NCI-H1105 treated with DMSO at 0.1 percent for 48 hours (cell line): ENCODE results near the gene GAMT.
A peak's percentile ranks its signal among the peaks of the same experiment; 100 is the strongest.
"Not testable (repeated sequence)": the region's sequence is repeated elsewhere in the genome, so short reads cannot be mapped to it uniquely, and the experiment has no call there.

ENCODE experiments used
- DNase-seq: peaks from one replicate; lab custom pipeline; 2025; lab: John Stamatoyannopoulos, UW

Gene GAMT

GRCh38 chr19:1401138-1401888 is at the start of gene GAMT:
TSS of gene GAMT (minus strand) at chr19:1401542. CDS start at chr19:1401476, 66 bp downstream.
- peak; percentile 16 for DNase-seq

- DNase-seq, result peak; percentile 87
Measured at GRCh38 chr19:1449467-1450442, 48.4 kb upstream of the GAMT start, which contains the start of gene APC2. TSS of gene APC2 (plus strand) at chr19:1450121. CDS start at chr19:1453002, 2,881 bp downstream.

- no peak for DNase-seq
Measured at GRCh38 chr19:1447944-1448343, 46.6 kb upstream of the GAMT start.

- no peak for DNase-seq
Measured at GRCh38 chr19:1447504-1447903, 46.2 kb upstream of the GAMT start.

DNA sequence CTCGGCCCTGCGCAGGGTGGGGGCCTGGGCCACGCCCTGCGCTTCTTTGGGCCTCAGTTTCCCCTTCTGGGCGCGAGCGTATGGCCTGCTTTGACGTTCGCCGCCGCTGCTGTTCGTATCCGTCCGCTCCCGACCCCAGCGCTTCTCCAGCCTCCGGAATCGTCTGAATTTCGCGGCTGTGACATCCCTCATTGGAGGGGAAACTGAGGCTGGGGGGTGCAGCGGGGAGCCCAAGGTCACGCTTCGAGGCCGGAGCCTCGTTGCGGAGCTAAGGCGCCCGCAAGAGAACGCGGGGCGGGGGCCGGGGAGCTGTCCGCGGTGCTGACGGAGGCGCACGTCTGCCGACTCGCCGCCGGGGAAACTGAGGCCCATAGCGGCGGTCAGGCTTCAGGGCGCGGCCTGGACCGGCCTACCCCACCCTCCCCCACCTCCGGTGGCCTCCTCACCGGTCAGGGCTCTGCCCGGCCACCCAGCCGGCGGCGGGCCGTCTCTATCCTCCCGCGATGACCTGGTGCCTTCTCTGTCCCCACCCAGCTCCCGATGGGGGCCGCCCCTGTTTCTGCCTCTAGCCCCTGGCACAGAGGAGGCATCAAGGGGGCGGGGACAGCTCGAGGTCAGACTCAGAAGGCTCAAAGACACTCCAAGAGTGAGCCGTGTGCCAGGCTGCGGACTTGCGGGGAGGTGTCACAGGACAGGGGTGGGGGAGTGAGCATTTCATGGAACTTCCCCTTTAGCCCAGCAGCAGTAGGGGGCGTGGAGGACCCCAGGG is 45.6 kb upstream of the GAMT start:
- no peak for DNase-seq

GRCh38 chr19:1445932-1446712 is 44.8 kb upstream of the GAMT start:
- peak; percentile 43 for DNase-seq

GRCh38 chr19:1445185-1445931 is 44.0 kb upstream of the GAMT start:
- DNase-seq, result peak; percentile 70

DNA sequence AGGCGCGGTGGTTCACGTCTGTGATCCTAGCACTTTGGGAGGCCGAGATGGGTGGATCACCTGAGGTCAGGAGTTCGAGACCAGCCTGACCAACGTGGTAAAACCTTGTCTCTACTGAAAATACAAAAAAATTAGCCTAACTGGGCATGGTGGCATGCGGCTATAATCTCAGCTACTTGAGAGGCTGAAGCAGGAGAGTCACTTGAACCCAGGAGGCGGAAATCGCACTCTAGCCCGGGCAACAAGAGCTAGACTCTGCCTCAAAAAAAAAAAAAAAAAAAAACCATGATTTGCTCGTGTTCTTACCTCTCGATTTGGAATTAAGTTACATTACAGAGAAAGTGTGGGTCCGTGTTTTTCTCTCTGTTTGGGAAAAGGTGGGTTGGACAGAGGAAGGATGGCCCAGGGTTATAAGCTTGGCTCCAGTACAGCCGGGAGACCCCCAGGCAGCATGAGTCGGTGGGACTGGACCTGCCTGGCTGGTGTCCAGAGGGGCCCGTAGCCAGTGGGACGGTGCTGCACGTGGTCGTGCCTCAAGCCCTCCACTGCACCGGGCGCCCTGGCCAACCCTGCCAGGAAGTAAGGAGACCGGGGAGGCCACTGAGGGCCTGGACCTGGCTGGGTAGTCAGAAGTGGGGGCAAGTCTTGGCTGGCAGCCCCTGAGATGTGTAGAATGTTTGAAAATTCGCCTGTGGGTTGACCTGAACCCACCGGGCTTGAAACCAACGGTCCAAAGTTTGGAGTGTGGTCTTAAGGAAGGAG is 40.5 kb upstream of the GAMT start:
- no peak for DNase-seq

GRCh38 chr19:1441022-1441426 is 39.7 kb upstream of the GAMT start:
- DNase-seq, result no peak

GRCh38 chr19:1440418-1440801 is 39.1 kb upstream of the GAMT start:
- DNase-seq, result no peak

DNA sequence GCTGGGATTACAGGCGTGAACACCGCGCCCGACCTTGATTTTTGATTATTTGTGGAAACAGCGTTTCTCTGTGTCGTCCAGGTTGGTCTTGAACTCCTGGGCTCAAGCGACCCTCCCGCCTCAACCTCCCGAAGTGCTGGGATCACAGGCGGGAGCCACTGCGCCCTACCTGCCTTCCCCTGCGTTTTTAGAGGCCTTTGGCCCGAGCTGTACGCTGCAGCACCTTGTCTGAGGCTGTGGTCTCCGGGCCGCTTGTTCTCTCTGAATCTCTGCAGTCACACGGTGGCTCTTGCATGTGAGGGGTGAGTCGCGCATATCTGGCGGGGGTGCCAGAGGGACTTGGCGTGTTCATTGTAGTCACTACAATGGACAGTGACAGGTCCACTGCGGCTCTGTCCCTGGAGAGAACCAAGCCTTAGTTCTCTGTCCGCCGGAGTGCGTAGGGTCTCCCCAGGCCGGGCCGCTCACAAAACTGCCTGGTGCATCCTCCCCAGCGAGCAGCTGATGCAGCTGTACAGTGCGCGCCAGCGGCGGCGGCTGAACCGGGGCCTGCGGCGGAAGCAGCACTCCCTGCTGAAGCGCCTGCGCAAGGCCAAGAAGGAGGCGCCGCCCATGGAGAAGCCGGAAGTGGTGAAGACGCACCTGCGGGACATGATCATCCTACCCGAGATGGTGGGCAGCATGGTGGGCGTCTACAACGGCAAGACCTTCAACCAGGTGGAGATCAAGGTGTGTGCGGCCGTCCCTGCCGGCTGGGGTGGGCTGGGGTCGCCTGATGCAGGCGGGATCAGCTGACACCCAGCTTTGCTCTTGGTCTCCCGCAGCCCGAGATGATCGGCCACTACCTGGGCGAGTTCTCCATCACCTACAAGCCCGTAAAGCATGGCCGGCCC is 38.4 kb upstream of the GAMT start:
- DNase-seq, result not testable (repeated sequence)

DNA sequence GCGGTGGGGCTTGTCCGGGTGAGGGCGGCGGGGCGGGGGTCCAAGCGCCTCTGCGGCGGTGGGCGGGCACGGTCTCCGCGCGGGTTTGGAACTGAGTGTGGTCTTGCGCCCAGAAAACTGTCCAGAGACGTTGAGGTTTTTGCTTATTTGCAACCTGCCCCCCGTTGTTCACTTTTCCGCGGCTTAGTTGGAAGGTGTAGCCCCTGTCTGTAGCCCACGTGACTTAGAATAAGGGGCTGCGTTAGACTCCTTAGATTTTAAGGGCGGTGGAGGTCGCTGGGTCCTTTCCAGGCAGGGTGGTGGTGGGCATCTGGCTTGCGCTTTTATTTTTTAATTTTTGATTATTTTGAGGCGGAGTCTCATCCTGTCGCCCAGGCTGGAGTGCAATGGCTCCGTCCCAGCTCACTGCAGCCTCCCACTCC is 37.6 kb upstream of the GAMT start:
- no peak for DNase-seq

DNA sequence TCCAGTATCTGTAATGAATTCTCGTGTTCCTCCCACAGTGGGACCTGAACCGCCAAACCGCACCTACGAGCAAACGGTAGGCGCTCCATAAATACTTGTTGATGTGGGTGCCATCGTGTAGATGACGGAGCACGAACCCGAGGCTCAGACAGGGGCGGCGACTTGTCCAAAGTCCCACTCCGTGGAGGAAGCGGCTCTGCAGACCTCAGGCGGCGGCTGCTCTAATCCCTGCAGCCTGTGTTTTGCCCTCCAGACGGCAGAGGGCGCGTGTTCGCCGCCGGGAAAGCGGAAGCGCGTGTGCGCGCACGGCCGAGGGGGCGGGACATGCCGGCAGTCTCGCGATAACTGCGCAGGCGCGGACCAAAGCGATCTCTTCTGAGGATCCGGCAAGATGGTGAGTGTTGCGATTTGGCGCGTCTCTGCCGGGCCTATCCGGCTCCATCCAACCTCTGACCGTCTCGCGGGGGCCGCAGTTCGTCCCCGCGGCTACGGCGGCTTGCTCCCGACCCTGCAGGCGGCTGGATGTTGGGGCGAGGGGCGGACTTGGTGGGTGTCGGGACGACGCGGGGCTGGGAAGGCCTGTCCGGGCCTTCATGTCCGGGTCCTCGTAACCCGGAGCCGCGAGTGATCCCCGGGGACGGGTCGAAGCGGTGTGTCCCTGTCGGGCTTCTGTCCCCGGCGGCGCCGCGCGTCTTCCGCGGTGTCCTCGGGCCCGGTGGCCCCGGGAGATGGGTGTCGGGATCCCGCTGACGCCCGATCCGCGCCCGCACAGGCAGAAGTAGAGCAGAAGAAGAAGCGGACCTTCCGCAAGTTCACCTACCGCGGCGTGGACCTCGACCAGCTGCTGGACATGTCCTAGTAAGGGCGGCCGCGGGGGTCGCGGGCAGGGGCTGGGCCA is 36.9 kb upstream of the GAMT start, which contains the start of gene RPS15:
Gene RPS15 (plus strand): TSS at position 362 of the 898 bp plus-strand sequence. CDS start 30 bp downstream, at position 392.
- DNase-seq, result peak; percentile 91

DNA sequence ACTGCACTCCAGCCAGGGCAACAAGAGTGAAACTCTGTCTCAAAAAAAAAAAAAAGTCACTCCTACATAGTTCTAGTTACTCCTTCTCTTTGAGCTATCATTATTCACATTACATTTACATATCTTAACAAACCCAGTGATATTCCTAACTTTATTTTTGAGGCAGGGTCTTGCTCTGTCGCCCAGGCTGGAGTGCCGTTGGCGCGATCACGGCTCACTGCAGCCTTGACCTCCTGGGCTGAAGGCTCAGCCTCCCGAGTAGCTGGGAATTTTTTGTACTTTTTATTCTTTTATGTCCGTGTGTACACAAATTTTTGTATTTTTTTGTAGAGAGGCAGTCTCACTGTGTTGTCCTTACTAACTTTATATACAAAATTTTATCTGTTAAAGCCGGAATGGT is 36.3 kb upstream of the GAMT start:
- DNase-seq, result no peak

- no peak for DNase-seq
Measured at GRCh38 chr19:1435378-1435989, 34.1 kb upstream of the GAMT start.

- no peak for DNase-seq
Measured at GRCh38 chr19:1434577-1435060, 33.3 kb upstream of the GAMT start.

- DNase-seq, result no peak
Measured at GRCh38 chr19:1434040-1434366, 32.7 kb upstream of the GAMT start.
